Central memory CD8-positive, alpha-beta T cell (primary cell): ENCODE measurements around the gene RNF222.

Experiments used
- ATAC-seq: fragments of 150-1000 bp; cut with Tn5 transposase; replicated peaks from 2 replicates; pipeline ENCODE4 v1.10.0; 2022; ENCODE audit warnings: mild to moderate bottlenecking, moderate FRiP score, moderate number of reproducible peaks; ENCODE audit not compliant: poor library complexity, severe bottlenecking; ENCODE audit errors: extremely low read depth
- DNase-seq, 2 donors: peaks; one replicate each; pipeline ENCODE4 v3.0.0; 2021; ENCODE audit warnings: low spot score in 2 of 2
- H3K27ac Mint-ChIP-seq: one replicate; pipeline ENCODE4 v1.8.0; 2022; ENCODE audit warnings: low read depth, mild to moderate bottlenecking, moderate library complexity, mixed read lengths
- H3K27me3 Mint-ChIP-seq: one replicate; pipeline ENCODE4 v1.8.0; 2022; ENCODE audit warnings: mixed read lengths
- H3K36me3 Mint-ChIP-seq: one replicate; pipeline ENCODE4 v1.8.0; 2022; ENCODE audit warnings: mild to moderate bottlenecking, moderate library complexity, mixed read lengths; ENCODE audit not compliant: insufficient read depth
- H3K4me1 Mint-ChIP-seq: one replicate; pipeline ENCODE4 v1.8.0; 2022; ENCODE audit warnings: mixed read lengths
- H3K4me3 Mint-ChIP-seq: one replicate; pipeline ENCODE4 v1.8.0; 2022; ENCODE audit warnings: mild to moderate bottlenecking, moderate library complexity, mixed read lengths
- H3K9me3 Mint-ChIP-seq: one replicate; pipeline ENCODE4 v1.8.0; 2022; ENCODE audit warnings: mixed read lengths

Gene RNF222, protein sequence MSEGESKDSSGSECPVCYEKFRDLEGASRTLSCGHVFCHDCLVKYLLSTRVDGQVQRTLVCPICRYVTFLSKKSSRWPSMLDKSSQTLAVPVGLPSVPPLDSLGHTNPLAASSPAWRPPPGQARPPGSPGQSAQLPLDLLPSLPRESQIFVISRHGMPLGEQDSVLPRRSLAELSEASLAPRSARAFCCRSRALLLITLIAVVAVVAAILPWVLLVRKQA

DNA sequence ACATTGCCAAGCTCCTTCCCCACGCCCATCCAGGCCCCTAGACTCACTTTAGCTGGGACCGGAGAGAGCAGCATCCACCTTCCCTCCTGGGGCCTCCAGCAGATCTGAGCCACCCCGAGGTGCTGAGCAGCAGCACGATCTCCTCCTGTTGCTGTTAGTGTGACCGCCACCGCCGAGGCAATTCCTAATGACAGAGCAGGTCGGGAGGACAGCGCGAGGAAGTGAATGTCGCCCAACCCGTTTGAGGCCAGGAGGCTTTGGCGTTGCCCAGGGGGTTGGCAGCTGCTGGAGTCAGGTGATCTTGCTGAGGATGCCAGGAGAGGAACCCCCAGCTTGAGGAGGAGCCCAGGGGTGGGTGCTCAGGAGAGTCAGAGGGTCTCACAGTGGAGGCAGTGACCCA lies at the start of gene RNF222:
Gene RNF222, minus strand, starts transcription at position 192 of the 400 bp plus-strand sequence. CDS start 4,366 bp downstream, outside the sequence.
- Mint-ChIP-seq H3K27me3 (peaks cover 42% of the 10 kb centered on the region), H3K36me3 (peaks cover 3% of the 10 kb centered on the region), H3K4me1 (peaks cover 12% of the 10 kb centered on the region), H3K9me3 (no peaks in the 10 kb centered on the region), H3K27ac (peak within 1 kb of the TSS; percentile 42), H3K4me3 (no peak within 1 kb of the TSS)
- DNase-seq, result no peak
- no peak for ATAC-seq

DNA sequence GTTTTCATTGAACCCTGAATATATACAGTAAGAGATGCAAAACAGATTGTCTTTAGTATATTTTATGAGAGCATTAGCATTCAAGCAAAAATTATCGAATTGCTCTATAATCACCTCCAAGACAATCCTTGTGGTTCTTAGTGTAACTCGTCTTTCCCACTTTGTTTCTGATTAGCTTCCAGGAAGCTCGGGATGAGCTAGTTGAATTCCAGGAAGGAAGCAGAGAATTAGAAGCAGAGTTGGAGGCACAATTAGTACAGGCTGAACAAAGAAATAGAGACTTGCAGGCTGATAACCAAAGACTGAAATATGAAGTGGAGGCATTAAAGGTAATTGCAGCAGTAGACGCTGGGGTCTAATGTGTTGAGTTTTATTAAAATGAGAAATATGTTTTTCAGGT lies 47.9 kb upstream of the RNF222 start:
- Mint-ChIP-seq H3K36me3 (peaks cover 71% of the 10 kb centered on the region), H3K9me3 (no peaks in the 10 kb centered on the region), H3K27ac (no peak overlapping the region), H3K27me3 (no peaks in the 10 kb centered on the region), H3K4me1 (peaks cover 48% of the 10 kb centered on the region), H3K4me3 (no peak overlapping the region)
- ATAC-seq (no peak), DNase-seq (no peak)

DNA sequence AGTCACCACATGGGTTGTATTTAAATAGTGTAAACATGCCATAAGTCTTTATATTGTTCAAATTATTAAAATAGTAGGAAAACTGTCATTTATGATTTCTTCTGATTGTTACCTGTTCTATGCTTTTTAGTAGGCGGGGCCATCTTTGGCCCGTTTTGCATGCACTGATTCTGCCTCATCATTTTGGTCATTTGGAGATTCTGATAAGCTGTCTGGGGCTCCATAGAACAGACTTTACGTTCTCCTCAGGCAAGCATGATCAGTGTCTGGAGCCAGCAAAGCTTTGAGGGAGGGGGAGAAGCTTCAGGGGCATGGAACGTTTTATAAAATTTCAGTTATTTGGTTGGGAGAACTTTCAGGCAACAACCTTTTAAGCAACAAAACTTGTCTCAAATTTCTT lies 46.9 kb upstream of the RNF222 start:
- peaks cover 65% of the 10 kb centered on the region for H3K36me3 Mint-ChIP-seq
- peaks cover 55% of the 10 kb centered on the region for H3K4me1 Mint-ChIP-seq
- DNase-seq (no peak), ATAC-seq (no peak)
- no peaks in the 10 kb centered on the region for H3K9me3 Mint-ChIP-seq
- no peak overlapping the region for H3K27ac Mint-ChIP-seq
- no peak overlapping the region for H3K4me3 Mint-ChIP-seq
- no peaks in the 10 kb centered on the region for H3K27me3 Mint-ChIP-seq

- ATAC-seq, result no peak
- no peak overlapping the region for H3K4me3 Mint-ChIP-seq
- no peaks in the 10 kb centered on the region for H3K9me3 Mint-ChIP-seq
- H3K36me3 Mint-ChIP-seq, result peaks cover 62% of the 10 kb centered on the region
- peaks cover 56% of the 10 kb centered on the region for H3K4me1 Mint-ChIP-seq
- no peaks in the 10 kb centered on the region for H3K27me3 Mint-ChIP-seq
- DNase-seq, result no peak
- no peak overlapping the region for H3K27ac Mint-ChIP-seq
Observed at GRCh38 chr17:8443756-8444155, 46.1 kb upstream of the RNF222 start.

DNA sequence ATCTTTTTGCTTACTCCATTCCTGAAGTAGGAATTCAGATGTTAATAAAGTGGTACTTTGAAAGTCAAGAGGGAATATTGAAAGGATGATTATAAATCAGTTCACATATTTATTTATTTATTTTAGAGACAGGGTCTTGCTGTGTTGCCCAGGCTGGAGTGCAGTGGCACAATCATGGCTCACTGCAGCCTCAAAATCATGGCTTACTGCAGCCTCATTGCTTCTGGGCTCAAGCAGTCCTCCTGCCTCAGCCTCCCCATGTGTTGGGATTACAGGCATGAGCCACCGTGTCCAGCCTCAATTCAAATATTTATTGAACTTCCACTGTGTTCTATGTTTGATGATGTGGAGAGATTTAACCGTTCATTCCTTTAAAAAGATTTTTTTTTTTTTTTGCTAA lies 44.7 kb upstream of the RNF222 start:
- H3K9me3 Mint-ChIP-seq, result no peaks in the 10 kb centered on the region
- DNase-seq, result no peak
- peaks cover 52% of the 10 kb centered on the region for H3K36me3 Mint-ChIP-seq
- no peaks in the 10 kb centered on the region for H3K27me3 Mint-ChIP-seq
- H3K4me1 Mint-ChIP-seq, result peaks cover 53% of the 10 kb centered on the region
- no peak overlapping the region for H3K27ac Mint-ChIP-seq
- no peak for ATAC-seq
- no peak overlapping the region for H3K4me3 Mint-ChIP-seq

GRCh38 chr17:8441690-8442089 lies 44.1 kb upstream of the RNF222 start:
- H3K27ac Mint-ChIP-seq, result peak overlapping the region; percentile 16
- DNase-seq (no peak), ATAC-seq (no peak)
- H3K4me3 Mint-ChIP-seq, result no peak overlapping the region
- H3K27me3 Mint-ChIP-seq, result no peaks in the 10 kb centered on the region
- peaks cover 50% of the 10 kb centered on the region for H3K36me3 Mint-ChIP-seq
- H3K4me1 Mint-ChIP-seq, result peaks cover 49% of the 10 kb centered on the region
- no peaks in the 10 kb centered on the region for H3K9me3 Mint-ChIP-seq

DNA sequence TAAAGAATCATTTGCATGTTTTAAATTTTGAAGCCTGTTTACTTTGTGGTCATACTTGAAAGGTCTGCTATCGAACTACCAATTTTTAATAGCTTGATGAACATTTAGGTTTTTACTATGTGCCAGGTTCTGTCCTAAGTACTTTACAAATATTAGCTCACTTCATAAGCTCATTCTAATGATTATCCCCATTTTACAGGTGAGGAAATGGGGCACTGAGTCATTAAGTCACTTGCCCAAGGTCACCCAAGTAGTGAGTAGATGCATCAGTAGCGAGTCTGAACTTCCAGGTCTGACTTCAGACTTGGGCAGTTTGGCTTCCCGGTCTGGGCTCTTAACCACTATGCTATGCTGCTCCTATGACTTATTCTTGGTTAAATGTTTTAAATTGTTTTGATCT lies 42.1 kb upstream of the RNF222 start:
- no peaks in the 10 kb centered on the region for H3K27me3 Mint-ChIP-seq
- DNase-seq, result no peak
- no peak overlapping the region for H3K4me3 Mint-ChIP-seq
- peak overlapping the region; percentile 25 for H3K27ac Mint-ChIP-seq
- ATAC-seq, result no peak
- H3K4me1 Mint-ChIP-seq, result peaks cover 53% of the 10 kb centered on the region
- H3K9me3 Mint-ChIP-seq, result no peaks in the 10 kb centered on the region
- H3K36me3 Mint-ChIP-seq, result peaks cover 43% of the 10 kb centered on the region

GRCh38 chr17:8438441-8438840 lies 40.8 kb upstream of the RNF222 start:
- H3K36me3 Mint-ChIP-seq, result peaks cover 34% of the 10 kb centered on the region
- ATAC-seq, result no peak
- no peak overlapping the region for H3K27ac Mint-ChIP-seq
- DNase-seq, result peak in 1 of 2 donors; percentile 11
- H3K4me1 Mint-ChIP-seq, result peaks cover 41% of the 10 kb centered on the region
- no peak overlapping the region for H3K4me3 Mint-ChIP-seq
- H3K27me3 Mint-ChIP-seq, result no peaks in the 10 kb centered on the region
- no peaks in the 10 kb centered on the region for H3K9me3 Mint-ChIP-seq

DNA sequence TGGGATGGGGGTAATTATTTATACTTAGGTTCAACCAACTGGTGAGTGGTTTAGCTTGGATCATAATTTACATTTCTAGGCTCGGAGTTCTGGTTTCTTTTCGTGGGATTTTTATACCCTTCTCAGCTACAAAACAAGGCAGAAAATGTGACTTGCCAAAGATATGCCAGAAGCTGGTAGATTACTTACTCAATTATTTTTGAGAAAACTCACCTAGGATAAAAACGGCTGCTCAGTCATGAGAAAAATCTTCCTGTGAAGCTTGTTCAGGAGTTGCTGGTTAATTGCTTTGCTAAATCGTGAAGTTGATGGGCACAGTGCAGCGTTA lies 39.2 kb upstream of the RNF222 start:
- Mint-ChIP-seq H3K9me3 (no peaks in the 10 kb centered on the region), H3K4me3 (peak overlapping the region; percentile 99), H3K36me3 (peaks cover 30% of the 10 kb centered on the region), H3K27me3 (no peaks in the 10 kb centered on the region), H3K4me1 (peaks cover 29% of the 10 kb centered on the region), H3K27ac (peak overlapping the region; percentile 98)
- ATAC-seq (no peak), DNase-seq (no peak)

- H3K27ac Mint-ChIP-seq, result peak overlapping the region; percentile 98
- no peaks in the 10 kb centered on the region for H3K9me3 Mint-ChIP-seq
- peaks cover 24% of the 10 kb centered on the region for H3K4me1 Mint-ChIP-seq
- H3K4me3 Mint-ChIP-seq, result peak overlapping the region; percentile 99
- DNase-seq (peak in 1 of 2 donors; percentile 48), ATAC-seq (peak; percentile 48)
- H3K36me3 Mint-ChIP-seq, result peaks cover 30% of the 10 kb centered on the region
- no peaks in the 10 kb centered on the region for H3K27me3 Mint-ChIP-seq
Observed at GRCh38 chr17:8436169-8436843, 38.7 kb upstream of the RNF222 start.

- Mint-ChIP-seq H3K36me3 (peaks cover 25% of the 10 kb centered on the region), H3K27me3 (no peaks in the 10 kb centered on the region), H3K9me3 (no peaks in the 10 kb centered on the region), H3K27ac (peak within 1 kb of the TSS; percentile 98), H3K4me3 (peak within 1 kb of the TSS; percentile 99), H3K4me1 (peaks cover 16% of the 10 kb centered on the region)
- DNase-seq (peak; percentile 97 to 99), ATAC-seq (peak; percentile 99)
Observed at GRCh38 chr17:8435245-8436168, 37.9 kb upstream of the RNF222 start, which contains the start of gene NDEL1. Gene NDEL1 (plus strand): TSS chr17:8435884. CDS start chr17:8444272, 8,388 bp downstream.

GRCh38 chr17:8430966-8431365 lies 33.3 kb upstream of the RNF222 start:
- Mint-ChIP-seq H3K36me3 (peaks cover 5% of the 10 kb centered on the region), H3K27ac (no peak overlapping the region), H3K4me1 (no peaks in the 10 kb centered on the region), H3K9me3 (no peaks in the 10 kb centered on the region), H3K27me3 (peaks cover 14% of the 10 kb centered on the region), H3K4me3 (no peak overlapping the region)
- DNase-seq, result no peak
- no peak for ATAC-seq
